Esophagus muscularis mucosa (tissue), 4 donors: Measurements from ENCODE around the gene HFM1. TPM values are rescaled to one million over a fixed set of nuclear protein-coding genes. Genes with fewer than 3 reads are reported as not detected.

Experiments
- DNase-seq: peaks from one replicate; pipeline ENCODE4 v3.0.0-alpha.2; 2017; ENCODE audit errors: extremely low spot score
- H3K27ac ChIP-seq, 4 donors: fragments of 200-600 bp; sonication (generic); replicated peaks in 1 of 4; 1 replicate in 3 of 4; 2 replicates in 1 of 4; pipeline ENCODE4 v1.5.1; 2016 to 2019; ENCODE audit warnings: mild to moderate bottlenecking in 1 of 4
- H3K27me3 ChIP-seq, 4 donors: fragments of 200-600 bp; sonication (generic); one replicate each; pipeline versions ENCODE4 v1.5.1 to v1.6.0; 2016 to 2019
- H3K36me3 ChIP-seq, 4 donors: fragments of 200-600 bp; sonication (generic); one replicate each; pipeline ENCODE4 v1.5.1; 2016 to 2019
- H3K4me1 ChIP-seq, 4 donors: fragments of 200-600 bp; sonication (generic); one replicate each; pipeline ENCODE4 v1.5.1; 2016 to 2019
- H3K4me3 ChIP-seq, 4 donors: fragments of 200-600 bp; sonication (generic); 1 replicate in 2 of 4; 2 replicates in 2 of 4; pipeline ENCODE4 v1.5.1; 2016 to 2019; ENCODE audit warnings: mild to moderate bottlenecking in 4 of 4, moderate library complexity in 1 of 4
- H3K9me3 ChIP-seq, 4 donors: fragments of 200-600 bp; sonication (generic); 1 replicate in 3 of 4; 2 replicates in 1 of 4; pipeline ENCODE4 v1.5.1; 2016 to 2019
- CTCF ChIP-seq, 3 experiments: fragments of 200-600 bp in 2 of 3; fragments of 450-650 bp in 1 of 3; sonication (generic) in 2 of 3; IDR thresholded peaks; one replicate each; pipeline ENCODE4 v1.5.1; 2017 to 2019; ENCODE audit warnings: antibody characterized with exemption in 3 of 3, mild to moderate bottlenecking in 2 of 3, moderate library complexity in 1 of 3
- EP300 ChIP-seq: sonication (generic); formaldehyde crosslinking; IDR thresholded peaks from one replicate; pipeline ENCODE4 v1.6.1; 2017; ENCODE audit warnings: antibody characterized with exemption
- POLR2A ChIP-seq: fragments of 450-650 bp; IDR thresholded peaks from one replicate; pipeline ENCODE4 v1.6.1; 2017; ENCODE audit warnings: antibody characterized with exemption, moderate library complexity, mild to moderate bottlenecking, low read depth
- POLR2AphosphoS5 ChIP-seq, 2 donors: sonication (generic); formaldehyde crosslinking; IDR thresholded peaks; one replicate each; pipeline ENCODE4 v1.6.1; 2017; ENCODE audit warnings: antibody characterized with exemption in 2 of 2
- WGBS: methylation state at CpG from one replicate; pipeline ENCODE4 v1.1.5; 2018; 5-methylcytosine and 5-hydroxymethylcytosine counted together
- intact Hi-C: fragments of 100-400 bp; cut with DNase I; formaldehyde crosslinking; loops from one replicate; pipeline ENCODE4 v1.15.1; 2023
- total RNA-seq, 4 donors: library from RNA; depleted of rRNA; stranded (reverse); fragments of >200 nt; gene quantifications; one replicate each; pipeline versions ENCODE4 v1.1.0 to v1.2.1, GENCODE V29; 2016

Gene HFM1
- total RNA-seq, 4 donors from 2014 or later = 0.42 to 2.2 (median 1.5) TPM

GRCh38 chr1:91345395-91346005 lies 59.1 kb downstream of the HFM1 start:
- Histone ChIP-seq H3K9me3 (no peaks in the 10 kb centered on the region), H3K36me3 (no peaks in the 10 kb centered on the region), H3K4me3 (no peak overlapping the region), H3K27me3 (no peaks in the 10 kb centered on the region), H3K4me1 (no peaks in the 10 kb centered on the region), H3K27ac (no peak overlapping the region)
- DNase-seq = no peak
- TF ChIP-seq POLR2AphosphoS5 (IDR thresholded peaks at IDR 0.05) (no peak), POLR2A (no peak), EP300 (no peak), CTCF (IDR thresholded peaks at IDR 0.05) (no peak)
- intact Hi-C loops = no loop called here
- 69% methylated on average over 4 of the region's 4 CpGs for WGBS

GRCh38 chr1:91338501-91338900 lies 66.1 kb downstream of the HFM1 start:
- Histone ChIP-seq H3K4me3 (no peak overlapping the region), H3K27ac (no peak overlapping the region), H3K36me3 (no peaks in the 10 kb centered on the region), H3K9me3 (no peaks in the 10 kb centered on the region), H3K4me1 (no peaks in the 10 kb centered on the region), H3K27me3 (no peaks in the 10 kb centered on the region)
- intact Hi-C loops = no loop called here
- no peak for DNase-seq
- WGBS = 100% methylated on average over 1 of the region's 7 CpGs
- TF ChIP-seq CTCF (IDR thresholded peaks at IDR 0.05) (no peak), EP300 (no peak), POLR2AphosphoS5 (IDR thresholded peaks at IDR 0.05) (no peak), POLR2A (no peak)

- Histone ChIP-seq H3K4me1 (no peaks in the 10 kb centered on the region), H3K27me3 (no peaks in the 10 kb centered on the region), H3K4me3 (no peak overlapping the region), H3K36me3 (no peaks in the 10 kb centered on the region), H3K27ac (no peak overlapping the region), H3K9me3 (peaks cover 0 to 11% (median 0%) of the 10 kb centered on the region in 4 donors)
- DNase-seq = no peak
- WGBS = 51% methylated on average over 2 of the region's 2 CpGs
- no peak for TF ChIP-seq CTCF (IDR thresholded peaks at IDR 0.05)
- no peak for TF ChIP-seq EP300
- no peak for TF ChIP-seq POLR2AphosphoS5 (IDR thresholded peaks at IDR 0.05)
- intact Hi-C loops = no loop called here
Observed at GRCh38 chr1:91335603-91336002, 69.0 kb downstream of the HFM1 start.

- Histone ChIP-seq H3K27ac (no peak overlapping the region), H3K27me3 (no peaks in the 10 kb centered on the region), H3K36me3 (peaks cover 0 to under 1% (median 0%) of the 10 kb centered on the region in 4 donors), H3K9me3 (peaks cover 0 to 11% (median 0%) of the 10 kb centered on the region in 4 donors), H3K4me1 (no peaks in the 10 kb centered on the region), H3K4me3 (no peak overlapping the region)
- intact Hi-C loops = no loop called here
- DNase-seq = no peak
- 78% methylated on average over 4 of the region's 4 CpGs for WGBS
- TF ChIP-seq POLR2A (no peak), CTCF (IDR thresholded peaks at IDR 0.05) (no peak), POLR2AphosphoS5 (IDR thresholded peaks at IDR 0.05) (no peak), EP300 (no peak)
Observed at GRCh38 chr1:91334856-91335255, 69.8 kb downstream of the HFM1 start.

- 97% methylated on average over 2 of the region's 2 CpGs for WGBS
- Histone ChIP-seq H3K27me3 (no peaks in the 10 kb centered on the region), H3K4me3 (no peak overlapping the region), H3K4me1 (no peaks in the 10 kb centered on the region), H3K27ac (no peak overlapping the region), H3K36me3 (peaks cover 0 to 14% (median 10%) of the 10 kb centered on the region in 4 donors), H3K9me3 (no peaks in the 10 kb centered on the region)
- DNase-seq = no peak
- intact Hi-C loops = no loop called here
- no peak for TF ChIP-seq POLR2AphosphoS5 (IDR thresholded peaks at IDR 0.05)
- no peak for TF ChIP-seq POLR2A
- no peak for TF ChIP-seq CTCF (IDR thresholded peaks at IDR 0.05)
- no peak for TF ChIP-seq EP300
Observed at GRCh38 chr1:91325456-91325855, 79.2 kb downstream of the HFM1 start.
